GM06990 (cell line): ENCODE data around the gene GRAMD2B.

Source experiments
- DNase-seq: peaks from one replicate; pipeline ENCODE4 v3.0.0-alpha.2; 2011; ENCODE audit not compliant: insufficient read length; ENCODE audit errors: extremely low read depth
- H3K27me3 ChIP-seq: replicated peaks from 2 replicates; pipeline ENCODE4 v1.6.0; 2011; ENCODE audit warnings: low read length; ENCODE audit not compliant: control insufficient read depth, insufficient read depth
- H3K36me3 ChIP-seq: 2 replicates; pipeline ENCODE4 v1.5.1; 2011; ENCODE audit warnings: low read length; ENCODE audit not compliant: control insufficient read depth, insufficient read depth
- H3K4me3 ChIP-seq: replicated peaks from 2 replicates; pipeline ENCODE4 v1.5.1; 2011; ENCODE audit warnings: low read depth, mild to moderate bottlenecking, control low read depth, low read length
- TF ChIP-seq, protein P1 (sequence below): IDR thresholded peaks from 2 replicates; pipeline ENCODE4 v1.5.1; 2011; ENCODE audit warnings: low read length, control low read depth, mild to moderate bottlenecking, inconsistent platforms; ENCODE audit not compliant: insufficient read depth, poor library complexity, severe bottlenecking

Gene GRAMD2B

DNA sequence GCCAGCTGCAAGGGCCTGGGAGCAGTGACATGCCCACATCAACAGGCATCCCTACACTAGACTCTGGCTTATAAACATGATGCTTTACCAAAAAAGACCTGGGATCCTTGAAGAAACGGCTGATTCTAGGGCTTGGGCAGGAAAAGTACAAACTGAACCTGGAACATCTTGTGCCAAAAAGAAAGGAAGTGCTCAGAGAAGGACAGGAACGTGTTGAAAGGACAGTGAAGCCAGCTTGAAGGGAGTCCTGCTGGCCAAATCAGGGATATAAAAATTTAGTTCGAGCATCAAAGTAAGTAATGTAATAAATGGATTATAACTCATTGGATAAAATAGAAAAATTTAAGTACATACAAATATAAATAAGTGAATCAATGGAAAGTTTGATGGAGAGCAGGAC lies 113.7 kb downstream of the GRAMD2B start:
- DNase-seq = no peak

DNA sequence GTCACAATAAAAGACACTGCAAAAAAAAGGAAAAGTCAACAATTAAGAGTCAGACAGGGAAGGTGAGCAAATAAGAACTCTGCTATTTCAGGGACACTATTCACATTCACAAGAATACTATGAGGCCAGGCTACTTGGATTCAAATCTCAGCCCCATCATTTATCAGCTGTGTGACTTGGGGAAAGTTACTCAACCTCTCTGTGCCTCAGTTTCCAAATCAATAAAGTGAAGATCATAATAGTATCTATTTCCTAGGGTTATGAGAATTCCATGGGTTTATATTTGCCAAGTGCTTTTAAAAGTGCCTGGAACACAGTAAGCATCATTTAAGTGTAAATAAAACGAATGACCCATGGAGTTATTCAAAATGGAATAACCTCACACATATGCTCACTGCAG lies 115.4 kb downstream of the GRAMD2B start:
- Histone ChIP-seq H3K36me3 (no peaks in the 10 kb centered on the region), H3K4me3 (no peak overlapping the region), H3K27me3 (no peaks in the 10 kb centered on the region)
- TF ChIP-seq, protein P1, sequence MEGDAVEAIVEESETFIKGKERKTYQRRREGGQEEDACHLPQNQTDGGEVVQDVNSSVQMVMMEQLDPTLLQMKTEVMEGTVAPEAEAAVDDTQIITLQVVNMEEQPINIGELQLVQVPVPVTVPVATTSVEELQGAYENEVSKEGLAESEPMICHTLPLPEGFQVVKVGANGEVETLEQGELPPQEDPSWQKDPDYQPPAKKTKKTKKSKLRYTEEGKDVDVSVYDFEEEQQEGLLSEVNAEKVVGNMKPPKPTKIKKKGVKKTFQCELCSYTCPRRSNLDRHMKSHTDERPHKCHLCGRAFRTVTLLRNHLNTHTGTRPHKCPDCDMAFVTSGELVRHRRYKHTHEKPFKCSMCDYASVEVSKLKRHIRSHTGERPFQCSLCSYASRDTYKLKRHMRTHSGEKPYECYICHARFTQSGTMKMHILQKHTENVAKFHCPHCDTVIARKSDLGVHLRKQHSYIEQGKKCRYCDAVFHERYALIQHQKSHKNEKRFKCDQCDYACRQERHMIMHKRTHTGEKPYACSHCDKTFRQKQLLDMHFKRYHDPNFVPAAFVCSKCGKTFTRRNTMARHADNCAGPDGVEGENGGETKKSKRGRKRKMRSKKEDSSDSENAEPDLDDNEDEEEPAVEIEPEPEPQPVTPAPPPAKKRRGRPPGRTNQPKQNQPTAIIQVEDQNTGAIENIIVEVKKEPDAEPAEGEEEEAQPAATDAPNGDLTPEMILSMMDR = no peak
- DNase-seq = no peak

More for the DNA sequence above, 113.7 kb downstream of the GRAMD2B start:
- Histone ChIP-seq H3K36me3 (no peaks in the 10 kb centered on the region), H3K4me3 (no peak overlapping the region), H3K27me3 (no peaks in the 10 kb centered on the region)
- TF ChIP-seq, protein P1 = no peak

DNA sequence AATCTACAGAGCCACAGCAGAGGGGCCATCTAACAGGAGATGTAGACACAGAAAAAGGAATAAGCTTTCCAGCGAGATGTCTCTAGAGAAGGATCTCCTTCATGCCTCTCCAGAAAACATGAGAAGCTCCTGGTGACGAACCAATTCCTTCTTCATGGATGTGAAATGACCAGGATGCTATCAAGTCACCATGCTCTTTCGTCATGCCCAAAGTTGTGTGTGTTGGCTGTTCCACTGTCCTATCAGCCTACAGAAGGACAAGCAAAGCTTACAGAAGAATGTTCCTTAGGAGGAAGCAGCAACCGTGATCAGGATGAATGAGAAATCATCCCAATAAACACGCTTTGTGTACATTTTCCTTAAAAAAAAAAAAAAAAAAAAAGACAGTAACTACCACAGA lies 117.4 kb downstream of the GRAMD2B start:
- Histone ChIP-seq H3K4me3 (no peak overlapping the region), H3K27me3 (no peaks in the 10 kb centered on the region), H3K36me3 (no peaks in the 10 kb centered on the region)
- TF ChIP-seq, protein P1 = no peak
- DNase-seq = no peak

DNA sequence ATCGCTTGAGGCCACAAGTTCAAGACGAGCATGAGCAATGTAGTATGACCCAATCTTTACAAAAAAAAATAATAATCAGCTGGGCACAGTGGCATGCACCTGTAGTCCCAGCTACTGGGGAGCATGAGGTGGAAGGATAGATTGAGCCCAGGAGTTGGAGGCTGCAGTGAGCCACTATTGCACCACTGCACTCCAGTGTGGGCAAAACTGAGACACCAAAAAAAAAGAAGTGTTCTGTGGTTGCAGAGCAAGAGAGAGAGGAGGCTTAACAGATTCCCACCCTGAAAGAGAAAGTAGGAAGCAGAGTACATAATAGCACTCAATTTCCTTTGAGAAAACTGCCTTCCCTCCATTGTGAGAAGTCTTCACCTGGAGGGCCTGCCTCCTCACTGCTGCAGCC lies 119.2 kb downstream of the GRAMD2B start:
- H3K36me3 ChIP-seq = no peaks in the 10 kb centered on the region

DNA sequence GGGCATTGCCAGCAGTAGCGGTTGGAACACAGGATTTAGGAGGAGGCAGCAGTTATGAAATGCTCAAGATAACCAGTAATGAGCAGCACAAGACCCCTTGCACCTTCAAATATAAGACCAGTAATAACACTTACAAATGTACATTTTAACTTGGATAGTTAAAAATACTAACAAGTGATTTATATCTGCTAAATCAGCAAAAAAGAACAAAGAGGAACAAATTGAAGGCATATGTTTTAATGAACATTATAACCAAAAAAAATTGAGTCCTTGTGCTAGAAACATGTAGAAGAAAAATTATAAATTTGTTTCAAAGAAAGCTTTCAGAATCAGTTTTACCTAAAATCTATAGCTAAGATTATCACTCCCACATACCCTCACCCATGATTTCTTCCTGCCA lies 119.8 kb downstream of the GRAMD2B start:
- TF ChIP-seq, protein P1 = no peak
- H3K36me3 ChIP-seq = no peaks in the 10 kb centered on the region
- no peak overlapping the region for H3K4me3 ChIP-seq
- H3K27me3 ChIP-seq = no peaks in the 10 kb centered on the region
- DNase-seq = no peak

More for the DNA sequence above, 119.2 kb downstream of the GRAMD2B start:
- Histone ChIP-seq H3K4me3 (no peak overlapping the region), H3K27me3 (no peaks in the 10 kb centered on the region)
- TF ChIP-seq, protein P1 = no peak
- no peak for DNase-seq

DNA sequence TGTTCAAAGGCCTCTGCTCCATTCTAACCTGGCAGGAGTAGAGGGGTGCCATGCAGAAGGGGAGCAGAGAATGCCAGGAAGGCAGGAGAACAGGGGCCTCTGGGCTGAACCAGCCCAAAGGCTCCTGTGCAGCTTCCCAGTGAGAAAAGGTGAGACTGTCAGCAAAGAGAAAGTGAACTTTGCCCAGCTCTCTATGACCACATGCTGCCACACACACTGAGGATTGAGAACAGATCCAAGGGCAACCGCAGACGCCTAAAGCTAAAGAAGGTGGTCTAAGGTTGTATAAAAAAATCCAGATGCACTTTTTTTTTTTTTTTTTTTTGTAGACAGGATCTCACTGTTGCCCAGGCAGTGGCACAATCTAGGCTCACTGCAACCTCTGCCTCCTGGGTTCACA lies 120.5 kb downstream of the GRAMD2B start:
- TF ChIP-seq, protein P1 = no peak
- H3K27me3 ChIP-seq = no peaks in the 10 kb centered on the region
- no peak overlapping the region for H3K4me3 ChIP-seq
- no peaks in the 10 kb centered on the region for H3K36me3 ChIP-seq
- no peak for DNase-seq
